Measurements from ENCODE around the gene PDS5A. TPM values are rescaled to one million over a fixed set of nuclear protein-coding genes. Genes with fewer than 3 reads are reported as not detected.

The PDS5A gene
- total and polyA plus RNA-seq, 2 of the 13 experiments (the other 11 are each of a cell fraction or from before 2014, with no cell fraction given) = 31.8 to 57.0 TPM

DNA sequence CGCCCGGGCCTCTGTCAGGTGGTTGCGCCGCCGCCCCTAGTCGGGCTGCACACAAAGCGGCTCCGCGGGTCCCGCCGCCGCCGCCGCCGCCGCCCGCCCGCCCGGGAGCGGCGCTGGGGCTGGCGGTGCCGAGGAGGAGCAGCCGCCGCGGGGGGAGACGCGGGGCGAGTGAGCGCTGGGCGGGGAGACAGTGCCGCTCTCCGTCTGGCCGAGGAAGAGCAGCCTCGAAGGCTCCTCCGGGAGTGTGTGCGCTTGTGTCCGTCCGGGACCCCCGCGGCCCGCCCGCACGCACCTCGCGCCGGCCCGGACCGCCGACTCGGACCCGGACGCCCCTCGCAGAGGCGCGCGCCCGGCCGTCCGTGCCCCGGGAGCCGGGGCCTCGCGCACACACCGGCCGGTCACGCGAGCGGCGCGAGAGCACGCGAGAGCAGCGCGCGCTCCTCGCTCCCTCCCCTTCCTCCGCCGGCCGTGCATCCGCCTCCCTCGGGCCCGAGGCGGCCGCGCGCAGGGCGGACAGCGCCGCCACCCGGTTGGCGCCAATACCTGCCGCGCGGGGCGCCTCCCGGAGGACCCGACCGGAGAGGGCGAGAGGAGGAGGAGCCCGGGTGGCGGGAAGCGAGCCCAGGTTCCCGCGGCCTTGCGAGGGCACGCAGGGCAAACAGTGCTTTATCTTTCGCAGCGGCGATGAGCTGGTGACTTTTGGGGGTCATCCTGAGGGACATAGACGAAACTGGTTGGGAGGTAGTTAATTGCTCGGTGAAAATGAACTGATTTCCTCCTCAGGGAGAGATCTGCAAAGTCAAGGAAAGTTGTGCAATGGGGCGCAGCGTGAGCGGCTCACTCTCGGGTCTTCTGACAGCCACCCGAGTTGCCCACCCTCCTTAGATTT is at the start of gene PDS5A (continued):
- TF ChIP-seq CSRNP1 (CRISPR knock-in tag; IDR thresholded peaks at IDR 0.05) (peak; percentile 94), MLXIP (CRISPR knock-in tag; IDR thresholded peaks at IDR 0.05; ENCODE audit: borderline replicate concordance) (0 out of 2 replicates have a peak, but pooled peaks have one; percentile 54), ZNF773 (CRISPR knock-in tag; IDR thresholded peaks at IDR 0.05; ENCODE audit: borderline replicate concordance) (no peak), TCF7L2 (IDR thresholded peaks at IDR 0.05; ENCODE audit: low read depth, low read length) (no peak), MTA1 (CRISPR knock-in tag; IDR thresholded peaks at IDR 0.05; ENCODE audit: borderline replicate concordance) (peak; percentile 90), ZNF557 (CRISPR knock-in tag; IDR thresholded peaks at IDR 0.05) (peak; percentile 67; the same call in 1 of the 2 replicates), SMAD1 (CRISPR knock-in tag; IDR thresholded peaks at IDR 0.05; ENCODE audit: borderline replicate concordance, low read depth) (0 out of 2 replicates have a peak, but pooled peaks have one; percentile 61), ZNF639 (CRISPR knock-in tag; conservative IDR thresholded peaks at IDR 0.05) (peak; percentile 97), ZNF512B (CRISPR knock-in tag; IDR thresholded peaks at IDR 0.05; ENCODE audit: borderline replicate concordance) (no peak), HIC2 (CRISPR knock-in tag; IDR thresholded peaks at IDR 0.05; ENCODE audit: low read depth) (peak; percentile 60; the same call in 1 of the 2 replicates), AKAP8 (CRISPR knock-in tag; IDR thresholded peaks at IDR 0.05) (peak; percentile 85)
- TF ChIP-seq, protein P1, sequence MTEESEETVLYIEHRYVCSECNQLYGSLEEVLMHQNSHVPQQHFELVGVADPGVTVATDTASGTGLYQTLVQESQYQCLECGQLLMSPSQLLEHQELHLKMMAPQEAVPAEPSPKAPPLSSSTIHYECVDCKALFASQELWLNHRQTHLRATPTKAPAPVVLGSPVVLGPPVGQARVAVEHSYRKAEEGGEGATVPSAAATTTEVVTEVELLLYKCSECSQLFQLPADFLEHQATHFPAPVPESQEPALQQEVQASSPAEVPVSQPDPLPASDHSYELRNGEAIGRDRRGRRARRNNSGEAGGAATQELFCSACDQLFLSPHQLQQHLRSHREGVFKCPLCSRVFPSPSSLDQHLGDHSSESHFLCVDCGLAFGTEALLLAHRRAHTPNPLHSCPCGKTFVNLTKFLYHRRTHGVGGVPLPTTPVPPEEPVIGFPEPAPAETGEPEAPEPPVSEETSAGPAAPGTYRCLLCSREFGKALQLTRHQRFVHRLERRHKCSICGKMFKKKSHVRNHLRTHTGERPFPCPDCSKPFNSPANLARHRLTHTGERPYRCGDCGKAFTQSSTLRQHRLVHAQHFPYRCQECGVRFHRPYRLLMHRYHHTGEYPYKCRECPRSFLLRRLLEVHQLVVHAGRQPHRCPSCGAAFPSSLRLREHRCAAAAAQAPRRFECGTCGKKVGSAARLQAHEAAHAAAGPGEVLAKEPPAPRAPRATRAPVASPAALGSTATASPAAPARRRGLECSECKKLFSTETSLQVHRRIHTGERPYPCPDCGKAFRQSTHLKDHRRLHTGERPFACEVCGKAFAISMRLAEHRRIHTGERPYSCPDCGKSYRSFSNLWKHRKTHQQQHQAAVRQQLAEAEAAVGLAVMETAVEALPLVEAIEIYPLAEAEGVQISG (CRISPR knock-in tag; IDR thresholded peaks at IDR 0.05) = peak; percentile 98

Measured in HepG2 (cell line).